GM12864 (cell line): ENCODE results near the gene TBC1D7.
A peak's percentile ranks its signal among the peaks of the same experiment; 100 is the strongest.

ENCODE experiments used
- DNase-seq: peaks from one replicate; pipeline ENCODE4 v3.0.0-alpha.2; 2011; ENCODE audit warnings: low read depth
- H3K4me3 ChIP-seq: 2 replicates; pipeline ENCODE4 v1.5.1; 2011; ENCODE audit warnings: mild to moderate bottlenecking, low read depth, low read length, control low read depth
- TF ChIP-seq, protein P1 (sequence below): IDR thresholded peaks from 2 replicates; pipeline ENCODE4 v1.5.1; 2011; ENCODE audit warnings: low read depth, mild to moderate bottlenecking, moderate library complexity, low read length, control low read depth, inconsistent platforms; ENCODE audit errors: missing control alignments

Gene TBC1D7

DNA sequence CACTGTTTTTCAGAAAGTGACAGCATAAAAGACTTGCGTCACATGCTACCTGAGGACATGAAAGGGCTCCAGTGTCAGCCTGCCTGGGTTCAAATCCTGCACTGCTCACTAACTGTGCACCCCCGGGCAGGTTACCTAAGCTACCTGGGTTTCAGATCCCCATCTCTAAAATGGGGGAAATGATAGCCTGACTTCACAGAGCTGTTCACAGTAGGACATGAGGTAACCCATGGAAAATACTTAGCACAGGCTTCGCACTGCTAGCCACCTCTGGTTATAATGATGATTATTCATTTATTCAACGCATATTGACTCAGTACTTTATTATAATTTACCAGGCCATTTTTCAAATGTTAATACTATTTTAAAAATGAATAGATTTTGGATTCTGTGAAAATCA is 23.0 kb downstream of the TBC1D7 start:
- no peak overlapping the region for H3K4me3 ChIP-seq
- TF ChIP-seq, protein P1, sequence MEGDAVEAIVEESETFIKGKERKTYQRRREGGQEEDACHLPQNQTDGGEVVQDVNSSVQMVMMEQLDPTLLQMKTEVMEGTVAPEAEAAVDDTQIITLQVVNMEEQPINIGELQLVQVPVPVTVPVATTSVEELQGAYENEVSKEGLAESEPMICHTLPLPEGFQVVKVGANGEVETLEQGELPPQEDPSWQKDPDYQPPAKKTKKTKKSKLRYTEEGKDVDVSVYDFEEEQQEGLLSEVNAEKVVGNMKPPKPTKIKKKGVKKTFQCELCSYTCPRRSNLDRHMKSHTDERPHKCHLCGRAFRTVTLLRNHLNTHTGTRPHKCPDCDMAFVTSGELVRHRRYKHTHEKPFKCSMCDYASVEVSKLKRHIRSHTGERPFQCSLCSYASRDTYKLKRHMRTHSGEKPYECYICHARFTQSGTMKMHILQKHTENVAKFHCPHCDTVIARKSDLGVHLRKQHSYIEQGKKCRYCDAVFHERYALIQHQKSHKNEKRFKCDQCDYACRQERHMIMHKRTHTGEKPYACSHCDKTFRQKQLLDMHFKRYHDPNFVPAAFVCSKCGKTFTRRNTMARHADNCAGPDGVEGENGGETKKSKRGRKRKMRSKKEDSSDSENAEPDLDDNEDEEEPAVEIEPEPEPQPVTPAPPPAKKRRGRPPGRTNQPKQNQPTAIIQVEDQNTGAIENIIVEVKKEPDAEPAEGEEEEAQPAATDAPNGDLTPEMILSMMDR: no peak
- no peak for DNase-seq

DNA sequence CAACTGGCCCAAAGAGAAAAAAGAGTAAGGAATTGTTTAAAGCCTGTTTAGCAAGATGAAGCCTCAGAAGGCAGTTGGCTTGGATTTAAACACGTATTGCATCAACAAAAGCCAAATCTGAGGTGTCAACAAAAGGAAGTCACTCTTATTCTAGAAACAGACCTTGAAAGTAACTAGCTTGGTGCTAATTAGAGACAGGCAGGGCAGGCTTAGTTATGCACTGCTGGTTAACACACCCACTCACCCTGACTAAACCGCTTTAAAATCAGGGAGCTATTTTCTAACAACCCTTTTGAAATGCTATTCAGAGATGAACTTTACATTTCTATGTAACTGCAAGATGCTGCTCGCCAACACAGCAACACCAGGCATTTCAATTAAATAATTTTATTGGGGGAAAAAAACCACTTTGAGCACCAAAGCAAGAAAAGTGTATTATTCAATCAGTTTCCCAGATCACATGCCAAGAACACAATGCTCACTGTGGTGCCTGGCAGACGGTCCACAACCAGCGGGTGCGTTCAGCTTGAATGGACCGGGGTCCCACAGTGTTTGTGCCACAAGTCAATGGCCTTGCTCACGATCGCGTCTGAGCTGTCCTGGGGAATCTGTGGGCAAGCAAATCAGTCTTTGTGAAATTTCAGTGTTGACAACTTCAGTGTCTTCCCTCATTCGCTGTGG is 23.6 kb downstream of the TBC1D7 start:
- peak; percentile 74 for DNase-seq
- H3K4me3 ChIP-seq: peak overlapping the region; percentile 10; the same call in 1 of the 2 replicates
- TF ChIP-seq, protein P1: no peak

DNA sequence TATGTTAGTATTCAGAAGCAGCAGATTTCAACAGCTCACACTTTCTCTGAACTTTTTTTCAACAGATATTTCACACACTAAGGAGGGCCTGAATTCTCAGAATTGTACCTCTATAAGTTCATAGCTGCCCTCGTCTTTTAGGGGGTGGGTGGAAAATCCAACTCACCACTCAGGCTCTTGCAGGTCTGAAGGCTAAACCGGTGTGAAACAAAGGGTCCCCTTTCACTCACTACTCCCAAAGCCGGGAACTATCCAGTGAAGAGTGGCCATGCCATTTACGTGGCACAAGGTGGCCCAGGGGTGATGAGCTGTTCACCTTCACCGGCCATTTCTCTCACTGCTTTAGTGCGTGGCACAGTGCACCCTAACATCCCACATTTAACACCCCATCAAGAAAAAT is 24.2 kb downstream of the TBC1D7 start:
- peak overlapping the region; percentile 10; the same call in 1 of the 2 replicates for H3K4me3 ChIP-seq
- no peak for DNase-seq
- TF ChIP-seq, protein P1: no peak

DNA sequence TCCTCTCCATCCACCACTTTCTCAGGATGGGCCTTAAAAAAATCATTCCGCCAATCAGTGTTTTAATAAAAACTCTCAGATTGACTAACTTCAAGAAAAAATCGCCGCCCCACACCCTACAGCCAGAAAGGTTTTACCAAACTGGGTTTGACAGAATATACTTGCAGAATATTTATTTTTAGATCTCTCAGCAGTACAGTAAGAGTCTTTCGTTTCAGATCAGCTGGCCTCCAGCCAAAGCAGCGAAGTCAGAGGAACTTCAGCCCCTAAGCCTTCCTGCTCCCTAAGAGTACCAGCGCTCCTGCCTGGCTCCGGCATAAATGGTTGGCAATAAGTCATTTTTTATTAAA is 24.7 kb downstream of the TBC1D7 start:
- H3K4me3 ChIP-seq: peak overlapping the region; percentile 13; the same call in 1 of the 2 replicates
- TF ChIP-seq, protein P1: no peak
- DNase-seq: peak; percentile 83

DNA sequence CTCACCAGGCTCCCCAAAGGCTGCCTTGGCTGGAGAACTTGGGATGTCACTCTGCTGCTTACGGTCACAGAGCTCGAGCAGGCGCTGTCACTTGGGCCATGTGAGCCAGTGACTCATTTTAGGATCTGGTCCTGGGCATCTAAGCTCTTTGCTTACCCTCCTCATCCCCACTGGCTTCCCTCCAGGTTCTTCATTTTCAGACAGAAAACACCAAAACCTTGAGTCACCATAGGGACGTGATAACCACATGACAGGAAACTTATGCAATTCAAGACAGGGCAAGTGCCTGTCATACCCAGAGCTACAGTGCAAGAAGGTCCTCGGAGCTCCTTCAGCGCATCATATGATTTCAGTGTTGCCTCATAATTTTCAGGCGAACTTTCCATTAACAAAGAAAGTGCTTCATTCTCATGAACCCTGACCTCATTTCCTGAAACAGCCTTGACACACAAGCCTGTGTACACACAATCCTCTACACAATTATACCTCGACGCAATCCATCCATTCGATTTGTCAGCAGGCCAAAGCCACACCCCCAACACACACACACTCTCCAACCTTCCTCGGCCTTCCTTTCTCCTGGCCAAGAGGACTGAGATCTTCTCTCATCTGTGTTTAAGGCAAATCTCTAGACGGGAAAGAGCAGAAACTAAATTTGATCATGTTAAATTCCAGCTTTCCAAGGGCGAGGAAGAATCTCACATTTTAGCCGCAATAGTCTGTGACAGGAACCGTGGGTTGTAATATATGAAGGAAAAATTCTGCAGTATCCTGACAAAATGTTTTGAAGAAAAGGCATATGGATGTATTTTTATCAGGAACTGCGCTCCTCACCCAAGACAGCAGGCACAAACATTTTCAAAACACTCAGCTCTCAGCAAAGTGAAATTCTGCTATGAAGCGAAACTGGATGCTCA is 25.3 kb downstream of the TBC1D7 start:
- TF ChIP-seq, protein P1: no peak
- DNase-seq: peak; percentile 79
- peak overlapping the region; percentile 13; the same call in 1 of the 2 replicates for H3K4me3 ChIP-seq

DNA sequence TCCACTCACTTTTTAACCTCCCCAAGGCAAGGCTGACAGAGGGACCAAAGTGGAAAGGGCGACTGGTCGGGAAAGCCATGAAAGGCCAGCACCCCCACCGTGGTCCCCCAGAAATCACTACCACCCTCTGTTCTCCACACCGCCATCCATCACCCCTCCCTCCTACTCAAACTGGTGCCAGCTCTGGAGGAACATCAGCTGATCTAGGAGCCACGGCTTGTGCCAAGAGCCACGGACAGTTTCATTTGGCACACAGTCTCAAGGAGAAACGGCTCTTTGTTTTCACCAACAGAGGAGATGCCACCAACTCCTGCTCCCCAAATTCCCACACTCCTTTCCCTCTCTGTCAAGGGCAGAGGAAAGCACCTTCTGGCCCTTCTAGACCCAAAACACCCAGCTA is 26.0 kb downstream of the TBC1D7 start:
- DNase-seq: no peak
- TF ChIP-seq, protein P1: no peak
- no peak overlapping the region for H3K4me3 ChIP-seq
